Measurements from ENCODE around the gene MOAP1. TPM values are rescaled to one million over a fixed set of nuclear protein-coding genes. Genes with fewer than 3 reads are reported as not detected.
"Not testable (repeated sequence)": the region's sequence is repeated elsewhere in the genome, so short reads cannot be mapped to it uniquely, and the experiment has no call there.

MOAP1 gene
- total and polyA plus RNA-seq, 4 donors, result 22.3 to 48.6 (median 31.2) TPM

GRCh38 chr14:93142854-93143652 lies 41.6 kb downstream of the MOAP1 start:
- H3K9ac ChIP-seq (ENCODE audit: insufficient read depth in 1 of 2, low read length in 2 of 2), result no peak overlapping the region
- no peaks in the 10 kb centered on the region for H3K4me1 ChIP-seq (ENCODE audit: control insufficient read depth in 5 of 5, insufficient read depth in 5 of 5, low read length in 5 of 5)
- 84 to 86% methylated on average over 12 to 13 of the region's 13 CpGs for WGBS, 2 donors
- peaks cover 0 to 2% (median 0%) of the 10 kb centered on the region in 4 donors for H3K9me3 ChIP-seq (ENCODE audit: control insufficient read depth in 4 of 4, insufficient read depth in 3 of 4, low read length in 3 of 4)
- ATAC-seq (ENCODE audit: insufficient read depth, low FRiP score), result no peak
- no peak overlapping the region for H3K4me3 ChIP-seq
- DNase-seq, result no peak
- TF ChIP-seq CTCF (IDR thresholded peaks at IDR 0.05; ENCODE audit: control extremely low read depth, extremely low read depth), result no peak
- no peaks in the 10 kb centered on the region for H3K27me3 ChIP-seq (ENCODE audit: control insufficient read depth in 3 of 3, insufficient read depth in 3 of 3, low read length in 2 of 3)
- no peak overlapping the region for H3K27ac ChIP-seq (ENCODE audit: low read depth in 1 of 2, low read length in 1 of 2)
- no peaks in the 10 kb centered on the region for H3K36me3 ChIP-seq (ENCODE audit: control insufficient read depth in 4 of 4, insufficient read depth in 4 of 4, low read length in 4 of 4)

- Histone ChIP-seq H3K27me3 (ENCODE audit: control insufficient read depth in 3 of 3, insufficient read depth in 3 of 3, low read length in 2 of 3) (no peaks in the 10 kb centered on the region), H3K9me3 (ENCODE audit: control insufficient read depth in 4 of 4, insufficient read depth in 3 of 4, low read length in 3 of 4) (no peaks in the 10 kb centered on the region), H3K4me3 (no peak overlapping the region), H3K9ac (ENCODE audit: insufficient read depth in 1 of 2, low read length in 2 of 2) (no peak overlapping the region), H3K27ac (ENCODE audit: low read depth in 1 of 2, low read length in 1 of 2) (no peak overlapping the region), H3K4me1 (ENCODE audit: control insufficient read depth in 5 of 5, insufficient read depth in 5 of 5, low read length in 5 of 5) (peaks cover 0 to 2% (median 0%) of the 10 kb centered on the region in 5 donors), H3K36me3 (ENCODE audit: control insufficient read depth in 4 of 4, insufficient read depth in 4 of 4, low read length in 4 of 4) (no peaks in the 10 kb centered on the region)
- ATAC-seq (ENCODE audit: insufficient read depth, low FRiP score), result no peak
- 41 to 60% methylated on average over 17 of the region's 17 CpGs for WGBS, 2 donors
- peak; percentile 45 to 65 (median 61) for DNase-seq
- TF ChIP-seq CTCF (IDR thresholded peaks at IDR 0.05; ENCODE audit: control extremely low read depth, extremely low read depth), result no peak
Measured at GRCh38 chr14:93137864-93138263, 46.8 kb downstream of the MOAP1 start.

GRCh38 chr14:93136508-93136907 lies 48.2 kb downstream of the MOAP1 start:
- DNase-seq; H3K9ac ChIP-seq (ENCODE audit: insufficient read depth in 1 of 2, low read length in 2 of 2); ATAC-seq (ENCODE audit: insufficient read depth, low FRiP score); H3K27me3 ChIP-seq (ENCODE audit: control insufficient read depth in 3 of 3, insufficient read depth in 3 of 3, low read length in 2 of 3); H3K4me3 ChIP-seq; H3K36me3 ChIP-seq (ENCODE audit: control insufficient read depth in 4 of 4, insufficient read depth in 4 of 4, low read length in 4 of 4); H3K4me1 ChIP-seq (ENCODE audit: control insufficient read depth in 5 of 5, insufficient read depth in 5 of 5, low read length in 5 of 5); H3K9me3 ChIP-seq (ENCODE audit: control insufficient read depth in 4 of 4, insufficient read depth in 3 of 4, low read length in 3 of 4); H3K27ac ChIP-seq (ENCODE audit: low read depth in 1 of 2, low read length in 1 of 2): not testable (repeated sequence)
- WGBS, 2 donors, result 62 to 84% methylated on average over 13 of the region's 13 CpGs

- ATAC-seq (ENCODE audit: insufficient read depth, low FRiP score), result no peak
- Histone ChIP-seq H3K36me3 (ENCODE audit: control insufficient read depth in 4 of 4, insufficient read depth in 4 of 4, low read length in 4 of 4) (no peaks in the 10 kb centered on the region), H3K27me3 (ENCODE audit: control insufficient read depth in 3 of 3, insufficient read depth in 3 of 3, low read length in 2 of 3) (no peaks in the 10 kb centered on the region), H3K4me3 (no peak overlapping the region), H3K4me1 (ENCODE audit: control insufficient read depth in 5 of 5, insufficient read depth in 5 of 5, low read length in 5 of 5) (peaks cover 0 to 2% (median 0%) of the 10 kb centered on the region in 5 donors), H3K27ac (ENCODE audit: low read depth in 1 of 2, low read length in 1 of 2) (no peak overlapping the region), H3K9ac (ENCODE audit: insufficient read depth in 1 of 2, low read length in 2 of 2) (no peak overlapping the region), H3K9me3 (ENCODE audit: control insufficient read depth in 4 of 4, insufficient read depth in 3 of 4, low read length in 3 of 4) (no peaks in the 10 kb centered on the region)
- no peak for DNase-seq
- 79 to 89% methylated on average over 8 of the region's 8 CpGs for WGBS, 2 donors
- no peak for TF ChIP-seq CTCF (IDR thresholded peaks at IDR 0.05; ENCODE audit: control extremely low read depth, extremely low read depth)
Measured at GRCh38 chr14:93136009-93136408, 48.7 kb downstream of the MOAP1 start.

All from lung (tissue), 12 donors.